Stimulated activated CD8-positive, alpha-beta memory T cell treated with anti-CD3 and anti-CD28 coated beads, Interleukin-15, amount 100 ng/mL, for 1 hour (primary cell): ENCODE measurements around the gene EMC8.

Experiments
- DNase-seq: peaks from one replicate; pipeline ENCODE4 v3.0.0-alpha.2; 2020; ENCODE audit warnings: low read depth

EMC8 gene

GRCh38 chr16:85755929-85756768 is 43.2 kb downstream of the EMC8 start:
- DNase-seq, result no peak

- no peak for DNase-seq
Observed at GRCh38 chr16:85754413-85754812, 44.9 kb downstream of the EMC8 start.

DNA sequence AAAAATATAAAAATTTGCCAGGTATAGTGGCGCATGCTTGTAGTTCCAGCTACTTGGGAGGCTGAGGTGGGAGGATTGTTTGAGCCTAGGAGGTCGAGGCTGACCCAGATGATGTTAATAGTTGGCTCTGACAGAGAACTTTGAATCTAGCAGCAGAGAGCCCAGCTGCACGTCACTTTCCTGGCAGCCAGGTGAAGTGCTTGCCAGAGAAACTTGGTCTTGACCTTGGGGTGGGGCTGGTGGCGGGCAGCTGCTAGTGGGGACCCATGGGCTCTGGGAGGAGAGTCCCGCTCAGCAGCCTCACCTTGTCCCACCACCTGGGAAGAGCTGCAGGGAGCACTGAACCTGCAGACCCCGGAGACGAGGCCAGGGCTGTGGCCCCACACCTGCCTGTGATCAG is 45.4 kb downstream of the EMC8 start:
- DNase-seq, result no peak

DNA sequence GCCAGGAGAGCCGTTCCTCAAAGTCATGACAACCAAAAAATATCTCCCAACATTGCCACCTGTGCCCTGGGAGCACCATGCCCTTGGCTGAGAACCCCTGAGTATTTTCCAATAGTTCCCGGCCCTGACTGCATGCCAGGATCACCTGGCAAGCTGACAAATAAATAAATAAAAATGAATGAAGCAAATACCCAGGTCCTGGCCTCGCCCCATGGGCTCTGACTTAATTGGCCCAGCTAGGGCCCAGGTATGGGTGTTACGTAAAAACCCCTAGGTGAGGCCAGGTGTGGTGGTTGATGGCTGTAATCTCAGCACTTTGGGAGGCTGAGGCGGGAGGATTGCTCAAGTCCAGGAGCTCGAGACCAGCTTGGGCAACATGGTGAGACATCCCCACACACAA is 45.8 kb downstream of the EMC8 start:
- DNase-seq, result no peak

- no peak for DNase-seq
Observed at GRCh38 chr16:85752511-85753420, 46.6 kb downstream of the EMC8 start.

- no peak for DNase-seq
Observed at GRCh38 chr16:85751698-85752501, 47.4 kb downstream of the EMC8 start.

- DNase-seq, result no peak
Observed at GRCh38 chr16:85750827-85751697, 48.3 kb downstream of the EMC8 start, which contains the start of gene C16orf74. C16orf74 (minus strand) TSS chr16:85751096; CDS start chr16:85735217, 15,879 bp downstream.

- no peak for DNase-seq
Observed at GRCh38 chr16:85750146-85750826, 49.1 kb downstream of the EMC8 start.

DNA sequence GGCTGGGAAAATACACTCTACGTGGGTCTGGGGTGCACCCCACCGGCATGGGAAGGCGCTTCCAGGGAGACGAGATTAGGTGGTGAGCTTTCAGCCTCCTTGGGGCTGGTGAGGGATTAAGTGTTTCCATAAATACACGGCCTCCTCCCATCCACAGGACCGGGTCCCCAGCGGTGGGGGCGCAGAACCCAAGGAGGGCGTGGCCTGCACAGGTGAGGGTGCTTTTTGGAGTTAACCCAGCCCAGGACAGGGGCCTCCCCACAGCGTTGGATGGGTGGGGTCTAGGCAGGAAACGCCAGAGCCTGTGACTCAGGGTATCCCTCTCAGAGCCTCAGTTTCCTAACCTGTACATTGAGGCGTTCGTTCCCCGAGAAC is 49.6 kb downstream of the EMC8 start:
- DNase-seq, result no peak

DNA sequence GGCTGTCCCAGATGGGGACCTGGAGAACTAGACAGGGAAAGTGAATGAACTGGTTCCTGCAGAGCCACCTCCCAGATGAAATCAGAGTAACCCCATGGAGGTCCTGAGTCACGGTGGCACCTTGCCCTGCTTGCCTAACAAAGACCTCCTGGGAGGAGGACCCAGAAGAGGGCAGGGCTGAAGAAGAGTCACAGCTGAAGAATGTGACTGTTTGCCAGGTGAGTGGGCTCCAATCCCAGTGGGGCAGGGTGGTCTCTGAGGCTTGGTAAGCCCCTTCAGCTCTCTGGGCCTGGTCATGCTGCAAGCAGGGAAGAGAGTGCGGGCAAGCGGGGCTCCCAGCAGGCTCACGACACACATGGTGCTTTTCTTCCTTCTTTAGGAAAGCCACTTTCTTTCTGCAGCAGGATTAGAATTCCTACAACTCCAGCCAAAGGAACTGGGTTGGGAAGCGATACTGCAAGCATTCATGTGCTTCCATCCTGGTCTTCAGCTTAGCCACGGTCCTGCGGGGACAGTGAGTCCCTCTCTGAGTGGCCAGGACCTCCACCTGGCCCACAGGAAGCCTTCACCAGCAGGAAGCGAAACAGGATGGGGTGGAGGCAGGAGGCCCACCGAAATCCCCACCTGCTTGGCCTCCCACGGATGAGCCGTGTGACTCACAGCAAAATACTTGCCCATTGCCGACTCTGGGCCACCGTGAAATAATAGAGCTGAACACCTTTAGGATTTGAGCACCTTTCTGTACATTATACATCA is 52.7 kb downstream of the EMC8 start:
- DNase-seq, result no peak

GRCh38 chr16:85738923-85739715 is 60.2 kb downstream of the EMC8 start:
- no peak for DNase-seq

DNA sequence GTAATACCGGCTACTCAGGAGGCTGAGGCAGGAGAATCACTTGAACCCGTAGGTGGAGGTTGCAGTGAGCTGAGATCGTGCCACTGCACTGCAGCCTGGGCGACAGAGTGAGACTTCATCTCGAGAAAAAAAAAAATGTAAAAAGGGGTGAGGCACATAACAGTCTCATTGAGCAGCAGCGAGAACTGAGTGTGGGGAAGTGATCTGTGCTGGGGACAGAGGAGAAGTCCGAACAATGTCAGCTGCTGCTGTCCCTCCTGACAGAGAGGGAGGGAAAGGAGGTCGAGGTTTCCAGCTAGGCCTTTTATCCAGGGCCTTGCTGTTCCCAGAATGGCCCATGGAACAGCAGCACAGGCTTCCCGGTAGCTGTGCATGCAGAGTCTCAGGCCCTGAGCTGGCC is 62.4 kb downstream of the EMC8 start:
- no peak for DNase-seq

DNA sequence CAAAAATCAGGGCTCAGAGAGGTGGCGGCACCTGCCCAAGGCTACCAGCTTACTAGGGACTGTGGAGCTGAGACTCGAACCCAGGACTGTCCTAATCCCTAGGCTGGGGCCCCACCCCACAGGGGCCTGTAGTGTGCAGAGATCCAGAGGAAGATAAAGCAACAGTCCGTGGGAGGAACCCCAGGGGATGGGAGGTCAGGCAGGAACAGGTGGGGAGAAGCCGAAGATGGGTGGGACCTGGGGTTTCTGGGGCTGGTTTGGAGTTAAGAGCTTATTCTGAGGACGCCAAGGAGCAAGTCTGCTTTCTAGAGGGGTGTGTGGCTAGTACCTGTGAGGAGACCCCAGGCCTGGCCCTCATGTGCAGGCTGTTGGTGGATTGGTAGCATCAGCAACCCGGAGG is 63.4 kb downstream of the EMC8 start:
- no peak for DNase-seq

DNA sequence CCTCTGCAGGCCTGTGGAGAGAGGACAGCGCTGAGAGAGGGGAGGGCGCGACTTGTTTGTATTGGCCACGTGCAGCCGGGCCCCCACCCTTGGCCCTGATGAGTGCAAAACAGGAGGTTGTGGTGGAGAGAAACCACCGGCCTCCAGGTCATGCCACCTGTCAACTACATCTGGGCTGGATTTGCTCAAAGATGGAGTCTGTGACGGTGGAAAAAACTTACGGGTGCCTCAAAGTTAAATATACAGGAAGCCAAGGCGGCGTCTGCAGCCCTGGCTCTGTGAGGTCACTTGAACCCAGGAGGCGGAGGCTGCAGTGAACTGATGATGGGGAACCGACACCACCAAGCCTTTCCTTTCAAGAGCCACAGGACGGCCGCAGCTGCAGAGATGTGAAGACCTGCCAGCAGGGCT is 64.1 kb downstream of the EMC8 start:
- no peak for DNase-seq

DNA sequence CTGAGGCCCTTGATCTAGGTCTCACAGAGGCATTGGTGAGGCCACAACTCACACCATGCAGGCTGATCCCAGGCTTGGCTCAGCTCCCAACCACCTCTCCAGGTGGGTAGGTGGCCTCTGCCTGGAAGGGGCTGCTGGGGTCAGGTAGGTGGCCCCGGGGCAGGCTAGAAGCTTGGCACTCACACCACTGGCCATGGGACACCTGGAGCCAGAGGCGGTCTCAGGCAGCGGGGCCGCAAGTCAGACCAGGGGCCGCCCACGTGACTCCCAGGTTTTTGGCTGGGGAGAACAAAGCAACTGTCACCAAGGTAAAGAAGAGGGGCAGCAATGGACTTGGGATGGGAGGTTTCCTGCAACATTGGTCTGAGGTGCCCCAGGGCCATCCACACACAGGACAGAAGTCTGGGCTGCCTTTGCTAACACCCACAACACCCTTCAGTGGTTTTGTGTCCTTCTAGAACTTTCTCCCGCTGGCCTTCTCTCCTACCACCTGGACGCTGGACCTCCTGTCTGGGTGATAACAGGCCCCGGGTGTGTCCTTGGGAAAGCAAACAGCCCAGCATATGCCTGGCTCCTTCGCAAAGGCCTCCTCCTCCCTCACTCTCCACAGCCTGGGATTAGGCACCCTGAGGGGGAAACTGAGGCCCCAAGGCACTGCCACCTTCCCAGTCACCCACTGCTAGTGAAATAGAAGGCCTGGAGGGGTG is 64.9 kb downstream of the EMC8 start:
- DNase-seq, result no peak

- DNase-seq, result no peak
Observed at GRCh38 chr16:85733839-85734170, 65.5 kb downstream of the EMC8 start.

DNA sequence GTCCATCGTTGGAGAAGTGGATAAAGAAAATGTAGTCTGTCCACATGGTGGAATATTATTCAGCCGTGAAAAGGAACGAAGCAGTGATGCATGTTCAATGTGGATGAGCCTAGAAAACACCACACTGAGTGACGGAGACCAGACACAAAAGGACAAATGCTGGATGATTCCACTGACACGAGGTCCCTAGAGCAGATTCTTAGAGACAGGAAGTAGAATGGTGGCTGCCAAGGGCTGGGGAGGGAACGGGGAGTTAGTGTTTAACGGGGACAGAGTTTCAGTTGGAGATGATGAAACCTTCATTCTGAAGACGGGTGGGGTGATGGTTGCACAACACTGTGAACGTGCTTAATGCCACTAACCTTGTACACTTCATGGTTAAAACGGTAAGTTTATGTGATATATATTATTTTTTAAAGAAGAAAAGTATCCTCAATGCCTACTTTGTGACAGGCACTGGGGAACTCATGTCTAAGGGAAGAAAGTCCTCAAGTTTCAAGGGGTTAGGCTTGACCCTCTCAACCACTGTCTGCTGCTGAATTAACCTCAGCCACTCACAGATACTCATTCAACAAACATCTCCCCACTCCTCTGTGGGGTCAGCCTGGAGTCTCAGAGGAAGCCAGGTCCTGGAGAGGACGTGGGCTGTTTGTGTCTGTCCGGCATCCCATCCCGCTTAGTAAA is 66.0 kb downstream of the EMC8 start:
- DNase-seq, result no peak

- DNase-seq, result no peak
Observed at GRCh38 chr16:85731179-85731578, 68.2 kb downstream of the EMC8 start.
